HUES48 (cell line): ENCODE results near the gene ANTXR1.
"Not testable (repeated sequence)": the region's sequence is repeated elsewhere in the genome, so short reads cannot be mapped to it uniquely, and the experiment has no call there.

Experiments
- H3K27ac ChIP-seq: one replicate; pipeline ENCODE4 v1.7.0; 2013; ENCODE audit warnings: low read depth, low read length, inconsistent platforms
- H3K27me3 ChIP-seq: 2 replicates; pipeline ENCODE4 v1.6.1; 2013; ENCODE audit warnings: mild to moderate bottlenecking, low read length; ENCODE audit not compliant: control insufficient read depth, insufficient read depth
- H3K36me3 ChIP-seq: 2 replicates; pipeline ENCODE4 v1.6.1; 2013; ENCODE audit warnings: low read length; ENCODE audit not compliant: control insufficient read depth, insufficient read depth
- H3K4me1 ChIP-seq: 2 replicates; pipeline ENCODE4 v1.6.1; 2013; ENCODE audit warnings: mild to moderate bottlenecking, low read length; ENCODE audit not compliant: control insufficient read depth, insufficient read depth
- H3K4me3 ChIP-seq: 2 replicates; pipeline ENCODE4 v1.5.1; 2013; ENCODE audit warnings: mild to moderate bottlenecking, low read depth, low read length
- H3K9ac ChIP-seq: 2 replicates; pipeline ENCODE4 v1.6.1; 2013; ENCODE audit warnings: mild to moderate bottlenecking, low read depth, low read length, moderate library complexity
- H3K9me3 ChIP-seq: 2 replicates; pipeline ENCODE4 v1.6.1; 2013; ENCODE audit warnings: low read length; ENCODE audit not compliant: control insufficient read depth, insufficient read depth

The ANTXR1 gene

DNA sequence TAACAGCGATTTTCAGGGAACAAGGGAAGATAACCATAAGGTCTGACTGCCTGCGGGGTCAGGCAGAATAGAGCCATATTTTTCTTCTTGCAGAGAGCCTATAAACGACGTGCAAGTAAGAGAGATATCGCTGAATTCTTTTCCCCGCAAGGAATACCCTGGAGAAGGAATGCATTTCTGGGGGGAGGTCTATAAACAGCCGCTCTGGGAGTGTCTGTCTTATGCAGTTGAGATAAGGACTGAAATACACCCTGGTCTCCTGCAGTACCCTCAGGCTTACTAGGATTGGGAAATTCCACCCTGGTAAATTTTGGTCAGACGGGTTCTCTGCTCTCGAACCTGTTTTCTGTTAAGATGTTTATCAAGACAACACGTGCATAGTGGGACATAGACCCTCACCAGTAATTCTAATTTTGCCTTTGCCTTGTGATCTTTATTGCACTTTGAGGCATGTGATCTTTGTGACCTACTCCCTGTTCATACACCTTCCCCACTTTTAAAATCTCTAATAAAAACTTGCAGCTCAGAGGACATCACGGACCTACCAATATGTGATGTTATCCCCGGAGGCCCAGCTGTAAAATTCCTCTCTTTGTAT, 247.1 kb downstream of the ANTXR1 start:
- peaks cover 21% of the 10 kb centered on the region for H3K9me3 ChIP-seq
- H3K9ac ChIP-seq, H3K4me3 ChIP-seq, H3K27me3 ChIP-seq, H3K4me1 ChIP-seq, H3K36me3 ChIP-seq, H3K27ac ChIP-seq: not testable (repeated sequence)

- no peaks in the 10 kb centered on the region for H3K36me3 ChIP-seq
- no peak overlapping the region for H3K27ac ChIP-seq
- no peak overlapping the region for H3K4me3 ChIP-seq
- H3K4me1 ChIP-seq, result no peaks in the 10 kb centered on the region
- H3K9ac ChIP-seq, result no peak overlapping the region
- H3K27me3 ChIP-seq, result no peaks in the 10 kb centered on the region
- H3K9me3 ChIP-seq, result peaks cover 21% of the 10 kb centered on the region
These were observed 247.7 kb downstream of the ANTXR1 start for GRCh38 chr2:69260666-69261065.

DNA sequence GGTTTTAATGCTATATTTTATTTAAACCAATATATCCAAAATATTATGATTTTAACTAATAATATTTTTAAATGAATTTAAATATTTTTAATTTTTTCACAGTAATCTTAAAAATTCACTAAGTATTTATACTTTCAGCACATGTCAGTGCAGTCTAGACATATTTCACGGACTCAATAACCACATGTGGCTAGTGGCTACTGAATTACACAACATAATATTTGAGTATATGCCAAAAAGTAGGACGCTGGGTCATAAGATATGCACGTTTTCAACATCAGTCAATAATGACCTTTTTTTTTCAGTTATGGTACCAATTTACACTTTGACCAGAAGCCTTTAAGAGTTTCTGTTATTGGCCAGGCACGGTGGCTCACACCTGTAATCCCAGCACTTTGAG, 256.4 kb downstream of the ANTXR1 start:
- Histone ChIP-seq H3K4me1 (no peaks in the 10 kb centered on the region), H3K27me3 (no peaks in the 10 kb centered on the region), H3K27ac (no peak overlapping the region), H3K9ac (no peak overlapping the region), H3K4me3 (no peak overlapping the region), H3K36me3 (no peaks in the 10 kb centered on the region), H3K9me3 (no peaks in the 10 kb centered on the region; the same call in 1 of the 2 replicates)

DNA sequence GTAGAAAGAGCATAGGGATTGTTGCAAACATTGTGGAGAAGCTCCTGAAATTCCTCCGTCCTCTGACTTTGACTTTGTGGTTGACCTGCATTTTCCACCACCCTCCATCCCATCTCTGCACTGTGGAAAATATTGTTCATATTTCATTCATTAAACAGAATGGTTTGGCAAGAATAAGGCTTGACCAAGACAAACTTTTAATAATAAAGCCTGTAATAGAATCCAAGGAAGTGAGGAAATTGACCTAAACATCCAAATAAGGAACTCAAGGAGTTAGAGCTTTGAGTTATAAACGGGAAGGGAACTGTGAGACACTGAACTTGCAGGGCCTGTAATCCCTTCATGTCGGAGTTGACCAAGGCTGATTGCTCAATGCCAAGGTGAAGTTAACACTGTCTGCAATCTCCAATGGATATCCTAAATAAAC, 258.9 kb downstream of the ANTXR1 start:
- H3K9ac ChIP-seq, result no peak overlapping the region
- H3K9me3 ChIP-seq, result no peaks in the 10 kb centered on the region
- no peaks in the 10 kb centered on the region for H3K36me3 ChIP-seq
- H3K27ac ChIP-seq, result no peak overlapping the region
- no peaks in the 10 kb centered on the region for H3K4me1 ChIP-seq
- H3K27me3 ChIP-seq, result no peaks in the 10 kb centered on the region
- H3K4me3 ChIP-seq, result no peak overlapping the region

DNA sequence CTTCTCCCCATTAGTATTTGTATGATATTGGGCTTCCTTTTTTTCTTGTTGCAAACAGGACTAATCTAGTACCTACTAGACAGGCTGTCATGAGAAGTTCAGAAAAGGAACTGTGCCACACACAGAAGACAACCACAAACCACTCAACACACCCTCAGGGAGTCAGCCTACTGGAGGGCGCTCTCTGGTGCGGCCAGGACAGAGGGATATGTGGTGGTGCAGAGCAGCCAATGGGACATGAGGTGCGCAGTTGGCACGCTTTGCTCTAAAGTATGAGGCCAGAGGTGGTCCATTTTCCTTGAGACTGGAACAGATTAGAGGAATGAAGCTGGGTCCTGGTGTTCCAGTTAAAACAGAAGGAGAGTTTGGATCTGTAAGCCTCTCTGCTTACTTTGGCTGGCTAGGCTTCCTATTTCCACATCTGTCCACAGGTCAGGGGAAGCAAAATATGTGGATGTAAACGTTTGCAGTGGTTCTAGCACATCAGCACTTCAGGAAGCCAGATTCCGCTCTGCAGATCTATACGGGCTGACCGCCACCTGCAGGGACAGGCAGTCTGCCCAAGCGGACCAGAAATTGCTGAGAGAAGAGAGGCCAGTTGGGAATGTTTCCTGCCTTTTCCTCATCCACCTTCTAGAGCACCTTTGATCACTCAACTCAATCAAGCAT, 260.0 kb downstream of the ANTXR1 start:
- no peak overlapping the region for H3K27ac ChIP-seq
- H3K9me3 ChIP-seq, result no peaks in the 10 kb centered on the region
- H3K4me3 ChIP-seq, result no peak overlapping the region

DNA sequence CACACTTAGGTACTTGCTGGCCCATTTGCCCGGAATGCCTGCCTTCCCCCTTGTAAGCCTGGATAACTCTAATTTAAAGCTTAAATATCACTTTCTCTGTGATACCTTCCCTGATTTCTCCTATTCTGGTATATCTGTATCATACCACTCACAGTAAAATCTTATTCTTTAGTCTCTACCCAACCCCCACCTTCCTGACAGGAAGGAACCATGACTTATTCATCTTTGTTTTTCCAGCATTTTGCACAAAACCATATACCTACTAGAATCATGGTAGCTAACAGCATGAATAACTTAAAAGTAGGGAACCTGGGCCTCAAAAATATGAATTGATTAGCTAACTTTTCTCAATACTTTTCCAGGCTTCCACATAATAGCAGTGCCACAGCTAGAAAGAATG, 262.5 kb downstream of the ANTXR1 start:
- no peaks in the 10 kb centered on the region for H3K27me3 ChIP-seq

More for the DNA sequence above, 260.0 kb downstream of the ANTXR1 start:
- H3K36me3 ChIP-seq, result no peaks in the 10 kb centered on the region
- no peaks in the 10 kb centered on the region for H3K27me3 ChIP-seq
- H3K4me1 ChIP-seq, result no peaks in the 10 kb centered on the region
- H3K9ac ChIP-seq, result no peak overlapping the region

GRCh38 chr2:69278366-69278765, 265.4 kb downstream of the ANTXR1 start:
- H3K36me3 ChIP-seq, result no peaks in the 10 kb centered on the region
- no peak overlapping the region for H3K9ac ChIP-seq
- H3K4me3 ChIP-seq, result no peak overlapping the region
- no peaks in the 10 kb centered on the region for H3K9me3 ChIP-seq
- H3K27ac ChIP-seq, result no peak overlapping the region
- no peaks in the 10 kb centered on the region for H3K27me3 ChIP-seq
- no peaks in the 10 kb centered on the region for H3K4me1 ChIP-seq

More for the DNA sequence above, 262.5 kb downstream of the ANTXR1 start:
- Histone ChIP-seq H3K4me3 (no peak overlapping the region), H3K27ac (no peak overlapping the region), H3K36me3 (no peaks in the 10 kb centered on the region), H3K9me3 (no peaks in the 10 kb centered on the region), H3K9ac (no peak overlapping the region), H3K4me1 (no peaks in the 10 kb centered on the region)

GRCh38 chr2:69279211-69279610, 266.2 kb downstream of the ANTXR1 start:
- no peak overlapping the region for H3K9ac ChIP-seq
- H3K27me3 ChIP-seq, result no peaks in the 10 kb centered on the region

DNA sequence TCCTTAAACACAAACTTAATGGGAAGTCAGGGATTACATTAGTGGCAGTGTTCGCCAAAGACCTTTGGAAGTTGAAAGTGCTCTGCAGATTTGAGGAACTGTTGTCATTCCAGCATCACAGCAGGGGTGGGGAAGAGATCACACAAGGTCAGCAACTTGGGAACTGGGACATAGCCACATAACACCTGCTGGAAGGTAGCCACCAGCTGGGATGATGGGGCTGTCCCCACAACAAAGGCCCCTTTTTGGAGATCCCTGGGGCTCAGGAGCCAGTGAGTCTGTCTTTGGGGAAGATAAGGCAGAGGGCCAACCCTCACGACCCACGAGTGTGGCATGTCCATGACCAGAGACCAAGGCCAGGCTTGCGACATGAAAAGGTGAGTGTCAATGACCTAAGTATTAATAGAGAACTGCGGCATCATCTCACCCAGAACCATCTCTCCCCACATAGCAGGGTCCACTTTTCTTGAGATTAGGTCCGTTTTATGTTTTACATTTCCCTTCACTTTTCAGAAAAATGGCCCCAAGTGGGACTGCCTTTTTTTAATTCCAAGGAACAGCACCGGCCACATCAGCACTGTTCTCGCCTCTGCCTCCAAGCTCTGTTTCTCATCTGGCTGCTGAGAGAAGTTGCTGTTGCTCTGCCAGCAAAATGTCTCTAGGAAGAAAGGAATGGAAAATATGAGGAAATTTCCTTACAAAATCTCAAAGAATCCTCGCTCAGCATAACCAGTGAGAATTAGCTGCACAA, 267.1 kb downstream of the ANTXR1 start:
- Histone ChIP-seq H3K4me3 (no peak overlapping the region), H3K27me3 (no peaks in the 10 kb centered on the region), H3K4me1 (no peaks in the 10 kb centered on the region), H3K27ac (no peak overlapping the region), H3K9ac (no peak overlapping the region), H3K36me3 (no peaks in the 10 kb centered on the region), H3K9me3 (no peaks in the 10 kb centered on the region)

More at GRCh38 chr2:69279211-69279610, 266.2 kb downstream of the ANTXR1 start:
- H3K9me3 ChIP-seq, result no peaks in the 10 kb centered on the region
- no peak overlapping the region for H3K4me3 ChIP-seq
- H3K4me1 ChIP-seq, result no peaks in the 10 kb centered on the region
- no peaks in the 10 kb centered on the region for H3K36me3 ChIP-seq
- H3K27ac ChIP-seq, result no peak overlapping the region

- H3K36me3 ChIP-seq, result no peaks in the 10 kb centered on the region
- H3K27ac ChIP-seq, result no peak overlapping the region
- no peak overlapping the region for H3K4me3 ChIP-seq
- H3K4me1 ChIP-seq, result no peaks in the 10 kb centered on the region
- H3K9ac ChIP-seq, result no peak overlapping the region
- H3K9me3 ChIP-seq, result no peaks in the 10 kb centered on the region
- no peaks in the 10 kb centered on the region for H3K27me3 ChIP-seq
These were observed 267.9 kb downstream of the ANTXR1 start for GRCh38 chr2:69280796-69281412.
